Neural cell (in vitro differentiated cells): Measurements from ENCODE around the gene SFRP2. TPM values are rescaled to one million over a fixed set of nuclear protein-coding genes. Genes with fewer than 3 reads are reported as not detected.

ENCODE experiments used
- H2AFZ ChIP-seq: fragments of 200-600, 300-800 bp; sonication (generic), shearing (Covaris generic); 2 replicates; pipeline ENCODE4 v1.6.0; 2014; ENCODE audit warnings: low read depth, mild to moderate bottlenecking, antibody characterized with exemption, low read length, moderate library complexity
- H3F3A ChIP-seq: fragments of 200-600 bp; shearing (Covaris generic); 2 replicates; pipeline ENCODE4 v1.6.1; 2016; ENCODE audit warnings: mild to moderate bottlenecking, moderate library complexity, mixed read lengths, antibody characterized with exemption, low read length; ENCODE audit not compliant: insufficient read depth, poor library complexity, severe bottlenecking
- H3K27ac ChIP-seq: fragments of 200-600, 300-800 bp; sonication (generic), shearing (Covaris generic); 2 replicates; pipeline ENCODE4 v1.5.1; 2014; ENCODE audit warnings: mild to moderate bottlenecking, low read length, moderate library complexity
- H3K27me3 ChIP-seq: fragments of 300-800, 200-600 bp; sonication (generic), shearing (Covaris generic); 2 replicates; pipeline ENCODE4 v1.6.0; 2014; ENCODE audit warnings: mild to moderate bottlenecking, low read depth, low read length, moderate library complexity; ENCODE audit not compliant: insufficient read depth
- H3K36me3 ChIP-seq: fragments of 300-800, 200-600 bp; sonication (generic), shearing (Covaris generic); 2 replicates; pipeline ENCODE4 v1.5.1; 2014; ENCODE audit warnings: mild to moderate bottlenecking, antibody characterized with exemption, low read length, moderate library complexity; ENCODE audit not compliant: insufficient read depth
- H3K4me2 ChIP-seq: fragments of 300-800, 200-600 bp; sonication (generic), shearing (Covaris generic); 2 replicates; pipeline ENCODE4 v1.6.0; 2014; ENCODE audit warnings: mild to moderate bottlenecking, low read length
- H3K4me3 ChIP-seq: fragments of 300-800, 200-600 bp; sonication (generic), shearing (Covaris generic); 2 replicates; pipeline ENCODE4 v1.5.1; 2014; ENCODE audit warnings: mild to moderate bottlenecking, low read length, moderate library complexity
- H3K79me2 ChIP-seq: fragments of 200-600 bp; shearing (Covaris generic); replicated peaks from 2 replicates; pipeline ENCODE4 v1.6.0; 2014; ENCODE audit warnings: mild to moderate bottlenecking, low read length, moderate library complexity; ENCODE audit not compliant: insufficient read depth
- H3K9ac ChIP-seq: fragments of 300-800, 200-600 bp; sonication (generic), shearing (Covaris generic); 2 replicates; pipeline ENCODE4 v1.6.1; 2016; ENCODE audit warnings: mild to moderate bottlenecking, low read length, mixed read lengths
- H3K9me2 ChIP-seq: fragments of 200-600 bp; shearing (Covaris generic); 2 replicates; pipeline ENCODE4 v1.6.1; 2016; ENCODE audit warnings: mild to moderate bottlenecking, low read length, mixed read lengths; ENCODE audit not compliant: insufficient read depth
- H3K9me3 ChIP-seq: fragments of 200-600, 300-800 bp; sonication (generic), shearing (Covaris generic); 2 replicates; pipeline ENCODE4 v1.6.1; 2016; ENCODE audit warnings: mild to moderate bottlenecking, mixed run types, low read length, moderate library complexity, mixed read lengths
- H4K20me1 ChIP-seq: fragments of 200-600 bp; shearing (Covaris generic); 2 replicates; pipeline ENCODE4 v1.6.1; 2016; ENCODE audit warnings: mild to moderate bottlenecking, mixed run types; ENCODE audit not compliant: insufficient read depth
- EP300 ChIP-seq: fragments of 450-650 bp; conservative IDR thresholded peaks from 2 replicates; pipeline ENCODE4 v1.6.1; 2014; ENCODE audit warnings: antibody characterized with exemption, mild to moderate bottlenecking, moderate library complexity; ENCODE audit not compliant: poor library complexity, severe bottlenecking
- EZH2 ChIP-seq: fragments of 200-600, 300-800 bp; shearing (Covaris generic), sonication (generic); IDR thresholded peaks from 2 replicates; pipeline ENCODE4 v1.6.1; 2014; ENCODE audit warnings: antibody characterized with exemption, low read length, borderline replicate concordance, mild to moderate bottlenecking; ENCODE audit not compliant: insufficient read depth, poor library complexity, severe bottlenecking
- MXI1 ChIP-seq: fragments of 450-650 bp; conservative IDR thresholded peaks from 2 replicates; pipeline ENCODE4 v1.6.1; 2014; ENCODE audit warnings: antibody characterized with exemption, mild to moderate bottlenecking; ENCODE audit not compliant: poor library complexity, severe bottlenecking
- POLR2AphosphoS5 ChIP-seq: IDR thresholded peaks from 2 replicates; pipeline ENCODE4 v1.6.1; 2012
- RAD21 ChIP-seq: fragments of 450-650 bp; conservative IDR thresholded peaks from 2 replicates; pipeline ENCODE4 v1.6.1; 2014; ENCODE audit warnings: antibody characterized with exemption, mild to moderate bottlenecking, moderate library complexity
- REST ChIP-seq: IDR thresholded peaks from 2 replicates; pipeline ENCODE4 v1.6.1; 2012; ENCODE audit warnings: borderline replicate concordance
- SMC3 ChIP-seq: fragments of 450-650 bp; conservative IDR thresholded peaks from 2 replicates; pipeline ENCODE4 v1.6.1; 2014; ENCODE audit warnings: antibody characterized with exemption, mild to moderate bottlenecking, moderate library complexity; ENCODE audit not compliant: poor library complexity
- TAF1 ChIP-seq: IDR thresholded peaks from 2 replicates; pipeline ENCODE4 v1.6.1; 2012; ENCODE audit warnings: low read depth
- polyA plus RNA-seq: library from polyadenylated mRNA; depleted of rRNA; stranded (reverse); fragments of >200 nt; gene quantifications from 2 replicates; pipeline ENCODE4 v1.2.3, GENCODE V29; 2014

The SFRP2 gene
- polyA plus RNA-seq, 1 donor from 2014 or later = 0.51 TPM

- Histone ChIP-seq H2AFZ (no peak overlapping the region), H3K9me3 (no peaks in the 10 kb centered on the region), H3F3A (no peaks in the 10 kb centered on the region), H3K27ac (no peak overlapping the region), H3K9me2 (no peaks in the 10 kb centered on the region), H3K27me3 (no peaks in the 10 kb centered on the region), H3K36me3 (no peaks in the 10 kb centered on the region), H3K9ac (no peak overlapping the region), H4K20me1 (no peaks in the 10 kb centered on the region), H3K4me2 (no peak overlapping the region), H3K4me3 (no peak overlapping the region), H3K79me2 (no peaks in the 10 kb centered on the region)
- TF ChIP-seq REST (no peak), SMC3 (no peak), POLR2AphosphoS5 (no peak), EP300 (no peak), MXI1 (no peak), EZH2 (no peak)
These were observed 11.5 kb downstream of the SFRP2 start for GRCh38 chr4:153777421-153777820.

- H3K36me3 ChIP-seq = no peaks in the 10 kb centered on the region
- no peak for TF ChIP-seq EZH2
- no peak for TF ChIP-seq POLR2AphosphoS5
- TF ChIP-seq TAF1 = no peak
- TF ChIP-seq SMC3 = no peak
- TF ChIP-seq EP300 = no peak
- H3K9me3 ChIP-seq = no peaks in the 10 kb centered on the region
These were observed 12.3 kb downstream of the SFRP2 start for GRCh38 chr4:153776601-153777000.

DNA sequence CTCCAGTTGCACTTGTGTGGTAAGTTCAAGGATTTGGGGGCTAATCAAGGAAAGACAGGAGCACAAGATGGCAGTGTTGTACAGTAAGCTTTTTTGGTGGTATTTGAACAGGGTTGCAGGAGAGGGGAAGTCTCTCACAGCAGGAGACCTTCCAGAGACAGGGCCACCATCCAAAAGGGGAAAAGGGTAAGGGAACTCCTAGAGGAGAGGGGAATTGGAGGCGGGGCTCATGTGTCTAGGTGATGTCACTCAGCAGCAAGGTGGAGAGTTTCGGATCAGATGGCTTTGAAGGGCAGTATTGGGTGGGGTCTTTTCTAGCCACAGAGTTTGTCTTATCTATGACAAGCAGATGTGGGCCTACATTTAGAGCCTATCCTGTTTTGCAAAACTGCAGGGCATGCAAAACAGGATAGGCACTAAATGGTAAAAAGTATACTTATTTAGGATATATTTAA is 15.6 kb downstream of the SFRP2 start:
- Histone ChIP-seq H3K9me2 (no peaks in the 10 kb centered on the region), H3K4me2 (no peak overlapping the region), H3K27me3 (no peaks in the 10 kb centered on the region), H2AFZ (no peak overlapping the region), H3K36me3 (no peaks in the 10 kb centered on the region), H4K20me1 (no peaks in the 10 kb centered on the region), H3K9me3 (no peaks in the 10 kb centered on the region), H3K27ac (no peak overlapping the region), H3K9ac (no peak overlapping the region), H3F3A (no peaks in the 10 kb centered on the region), H3K4me3 (no peak overlapping the region), H3K79me2 (no peaks in the 10 kb centered on the region)
- TF ChIP-seq SMC3 = no peak
- TF ChIP-seq EZH2 = no peak
- no peak for TF ChIP-seq RAD21
- no peak for TF ChIP-seq POLR2AphosphoS5

More at GRCh38 chr4:153776601-153777000, 12.3 kb downstream of the SFRP2 start:
- Histone ChIP-seq H3K4me2 (no peak overlapping the region), H3K27ac (no peak overlapping the region), H3K27me3 (no peaks in the 10 kb centered on the region), H4K20me1 (no peaks in the 10 kb centered on the region), H2AFZ (no peak overlapping the region), H3K79me2 (no peaks in the 10 kb centered on the region), H3K9me2 (no peaks in the 10 kb centered on the region), H3F3A (no peaks in the 10 kb centered on the region), H3K4me3 (no peak overlapping the region), H3K9ac (no peak overlapping the region)
